HG03571 (cell line): ENCODE results near the gene SOX30.

Experiments
- ATAC-seq: cut with Tn5 transposase; IDR thresholded peaks from one replicate; pipeline ENCODE4 v1.9.1; 2021; ENCODE audit not compliant: unreplicated experiment

Gene SOX30

GRCh38 chr5:157665467-157666070, 13.3 kb upstream of the SOX30 start:
- no peak for ATAC-seq

GRCh38 chr5:157659868-157660660, 7.8 kb upstream of the SOX30 start:
- no peak for ATAC-seq

- ATAC-seq = no peak
Measured at GRCh38 chr5:157658893-157659292, 6.7 kb upstream of the SOX30 start.

- no peak for ATAC-seq
Measured at GRCh38 chr5:157657516-157657915, 5.3 kb upstream of the SOX30 start.

- ATAC-seq = peak; percentile 62
Measured at GRCh38 chr5:157651623-157652376, 438 bp downstream of the SOX30 start.

- ATAC-seq = no peak
Measured at GRCh38 chr5:157650991-157651611, 1.1 kb downstream of the SOX30 start.

GRCh38 chr5:157649101-157649500, 3.1 kb downstream of the SOX30 start:
- ATAC-seq = no peak

GRCh38 chr5:157648275-157648990, 3.8 kb downstream of the SOX30 start:
- ATAC-seq = no peak

- no peak for ATAC-seq
Measured at GRCh38 chr5:157640406-157641066, 11.7 kb downstream of the SOX30 start.

GRCh38 chr5:157630341-157630740, 21.9 kb downstream of the SOX30 start:
- no peak for ATAC-seq

- ATAC-seq = no peak
Measured at GRCh38 chr5:157626831-157627230, 25.4 kb downstream of the SOX30 start.

GRCh38 chr5:157624144-157624543, 28.1 kb downstream of the SOX30 start:
- ATAC-seq = no peak

- ATAC-seq = no peak
Measured at GRCh38 chr5:157620776-157621175, 31.5 kb downstream of the SOX30 start.

- no peak for ATAC-seq
Measured at GRCh38 chr5:157618191-157618765, 34.0 kb downstream of the SOX30 start.

- no peak for ATAC-seq
Measured at GRCh38 chr5:157616785-157617184, 35.5 kb downstream of the SOX30 start.

- ATAC-seq = no peak
Measured at GRCh38 chr5:157613385-157614245, 38.6 kb downstream of the SOX30 start.

GRCh38 chr5:157612581-157612980, 39.7 kb downstream of the SOX30 start:
- ATAC-seq = no peak

GRCh38 chr5:157611571-157612476, 40.4 kb downstream of the SOX30 start:
- no peak for ATAC-seq
